Loucy (cell line): ENCODE results near the gene APOL5.

ENCODE experiments used
- H2AFZ ChIP-seq: fragments of 200-600 bp; sonication (generic); 2 replicates; pipeline ENCODE4 v1.6.0; 2016; ENCODE audit warnings: antibody characterized with exemption, mild to moderate bottlenecking, low read length, moderate library complexity
- H3F3A ChIP-seq: fragments of 200-600 bp; 2 replicates; pipeline ENCODE4 v1.6.0; 2016; ENCODE audit warnings: antibody characterized with exemption, low read depth, mild to moderate bottlenecking
- H3K27me3 ChIP-seq: fragments of 200-600 bp; sonication (generic); 2 replicates; pipeline ENCODE4 v1.6.1; 2014; ENCODE audit warnings: low read length, mild to moderate bottlenecking; ENCODE audit not compliant: insufficient read depth, poor library complexity, severe bottlenecking
- H3K36me3 ChIP-seq: fragments of 200-600 bp; sonication (generic); 2 replicates; pipeline ENCODE4 v1.6.1; 2016; ENCODE audit warnings: low read length; ENCODE audit not compliant: insufficient read depth
- H3K4me1 ChIP-seq: fragments of 200-600 bp; sonication (generic); 2 replicates; pipeline ENCODE4 v1.5.1; 2014; ENCODE audit warnings: low read length, mild to moderate bottlenecking; ENCODE audit not compliant: insufficient read depth, poor library complexity, severe bottlenecking
- H3K4me2 ChIP-seq: fragments of 200-600 bp; sonication (generic); 2 replicates; pipeline ENCODE4 v1.6.0; 2014; ENCODE audit warnings: antibody characterized with exemption, low read length, low read depth, mild to moderate bottlenecking; ENCODE audit not compliant: poor library complexity, severe bottlenecking
- H3K4me3 ChIP-seq: fragments of 200-600 bp; sonication (generic); 2 replicates; pipeline ENCODE4 v1.5.1; 2014; ENCODE audit warnings: low read length, mild to moderate bottlenecking, mixed read lengths; ENCODE audit not compliant: poor library complexity, severe bottlenecking
- H3K79me2 ChIP-seq: fragments of 200-600 bp; sonication (generic); 2 replicates; pipeline ENCODE4 v1.6.1; 2014; ENCODE audit warnings: low read length; ENCODE audit not compliant: insufficient read depth
- H3K9ac ChIP-seq: fragments of 200-600 bp; sonication (generic); 2 replicates; pipeline ENCODE4 v1.6.0; 2014; ENCODE audit warnings: mild to moderate bottlenecking, low read depth, low read length, moderate library complexity; ENCODE audit not compliant: poor library complexity, severe bottlenecking
- H3K9me2 ChIP-seq: fragments of 200-600 bp; sonication (generic); replicated peaks from 2 replicates; pipeline ENCODE4 v1.6.1; 2016; ENCODE audit warnings: low read depth, low read length, mixed read lengths
- H3K9me3 ChIP-seq: fragments of 200-600 bp; sonication (generic); 2 replicates; pipeline ENCODE4 v1.6.1; 2014; ENCODE audit warnings: mild to moderate bottlenecking, antibody characterized with exemption, low read length, low read depth; ENCODE audit not compliant: insufficient read depth
- H4K20me1 ChIP-seq: fragments of 200-600 bp; sonication (generic); 2 replicates; pipeline ENCODE4 v1.6.0; 2014; ENCODE audit warnings: antibody characterized with exemption, low read length, mild to moderate bottlenecking; ENCODE audit not compliant: insufficient read depth, poor library complexity, severe bottlenecking
- EZH2phosphoT487 ChIP-seq: fragments of 200-600 bp; IDR thresholded peaks from 2 replicates; pipeline ENCODE4 v1.6.1; 2018; ENCODE audit warnings: antibody characterized with exemption, mild to moderate bottlenecking, moderate library complexity, borderline replicate concordance
- TF ChIP-seq, protein P1 (sequence below): fragments of 200-600 bp; sonication (generic); conservative IDR thresholded peaks from 2 replicates; pipeline ENCODE4 v1.5.1; 2014; ENCODE audit warnings: mild to moderate bottlenecking, antibody characterized with exemption, low read length

The APOL5 gene

DNA sequence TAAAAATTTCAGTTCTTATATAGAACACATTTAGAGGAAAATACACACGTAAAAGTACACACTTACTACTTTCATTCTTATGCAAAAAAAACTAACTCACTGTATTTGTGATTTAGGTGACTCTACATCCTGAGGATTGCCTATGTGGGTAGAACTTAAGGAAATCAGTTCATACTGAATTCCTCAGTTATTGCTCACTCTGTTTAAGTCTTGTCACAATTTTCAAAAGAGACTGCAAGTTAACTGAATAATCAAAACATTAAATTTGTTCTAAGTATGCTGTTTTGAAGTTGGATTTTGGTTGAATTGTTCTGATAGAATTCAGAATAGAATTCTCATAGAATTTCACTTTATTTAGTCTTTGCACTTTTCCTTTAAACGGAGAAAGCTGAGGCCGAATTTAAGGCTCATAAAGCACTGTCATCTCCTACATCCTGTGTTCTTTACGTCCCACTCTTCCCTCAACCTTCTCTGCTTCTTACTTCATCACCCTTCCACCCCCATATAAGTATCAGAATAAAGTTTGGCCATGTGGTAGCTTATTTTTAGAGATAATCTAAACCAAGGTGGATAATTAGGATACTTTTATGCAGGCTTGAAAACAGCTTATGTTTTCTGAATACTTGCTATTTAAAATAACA, 59.8 kb downstream of the APOL5 start:
- Histone ChIP-seq H3F3A (no peaks in the 10 kb centered on the region), H4K20me1 (no peaks in the 10 kb centered on the region), H3K9me3 (no peaks in the 10 kb centered on the region), H3K4me2 (no peak overlapping the region), H3K27me3 (no peaks in the 10 kb centered on the region), H3K79me2 (no peaks in the 10 kb centered on the region), H3K4me3 (no peak overlapping the region), H3K4me1 (no peaks in the 10 kb centered on the region), H2AFZ (no peak overlapping the region), H3K9ac (no peak overlapping the region), H3K9me2 (no peaks in the 10 kb centered on the region), H3K36me3 (0 out of 2 replicates have a peak, but pooled peaks cover 3% of the 10 kb centered on the region)
- no peak for TF ChIP-seq EZH2phosphoT487
- TF ChIP-seq, protein P1, sequence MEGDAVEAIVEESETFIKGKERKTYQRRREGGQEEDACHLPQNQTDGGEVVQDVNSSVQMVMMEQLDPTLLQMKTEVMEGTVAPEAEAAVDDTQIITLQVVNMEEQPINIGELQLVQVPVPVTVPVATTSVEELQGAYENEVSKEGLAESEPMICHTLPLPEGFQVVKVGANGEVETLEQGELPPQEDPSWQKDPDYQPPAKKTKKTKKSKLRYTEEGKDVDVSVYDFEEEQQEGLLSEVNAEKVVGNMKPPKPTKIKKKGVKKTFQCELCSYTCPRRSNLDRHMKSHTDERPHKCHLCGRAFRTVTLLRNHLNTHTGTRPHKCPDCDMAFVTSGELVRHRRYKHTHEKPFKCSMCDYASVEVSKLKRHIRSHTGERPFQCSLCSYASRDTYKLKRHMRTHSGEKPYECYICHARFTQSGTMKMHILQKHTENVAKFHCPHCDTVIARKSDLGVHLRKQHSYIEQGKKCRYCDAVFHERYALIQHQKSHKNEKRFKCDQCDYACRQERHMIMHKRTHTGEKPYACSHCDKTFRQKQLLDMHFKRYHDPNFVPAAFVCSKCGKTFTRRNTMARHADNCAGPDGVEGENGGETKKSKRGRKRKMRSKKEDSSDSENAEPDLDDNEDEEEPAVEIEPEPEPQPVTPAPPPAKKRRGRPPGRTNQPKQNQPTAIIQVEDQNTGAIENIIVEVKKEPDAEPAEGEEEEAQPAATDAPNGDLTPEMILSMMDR: no peak
